Stimulated activated CD4-positive, alpha-beta T cell treated with anti-CD3 and anti-CD28 coated beads, Interleukin-12 subunit alpha, Interleukin-12 subunit beta, amount 100 ng/mL, for 48 hours (primary cell): ENCODE data around the gene LRWD1.
"Not testable (repeated sequence)": the region's sequence is repeated elsewhere in the genome, so short reads cannot be mapped to it uniquely, and the experiment has no call there.

Experiments
- DNase-seq, 3 donors: peaks; one replicate each; pipeline ENCODE4 v3.0.0-alpha.2; 2020; ENCODE audit warnings: low read depth in 2 of 3, low spot score in 1 of 3

The LRWD1 gene

DNA sequence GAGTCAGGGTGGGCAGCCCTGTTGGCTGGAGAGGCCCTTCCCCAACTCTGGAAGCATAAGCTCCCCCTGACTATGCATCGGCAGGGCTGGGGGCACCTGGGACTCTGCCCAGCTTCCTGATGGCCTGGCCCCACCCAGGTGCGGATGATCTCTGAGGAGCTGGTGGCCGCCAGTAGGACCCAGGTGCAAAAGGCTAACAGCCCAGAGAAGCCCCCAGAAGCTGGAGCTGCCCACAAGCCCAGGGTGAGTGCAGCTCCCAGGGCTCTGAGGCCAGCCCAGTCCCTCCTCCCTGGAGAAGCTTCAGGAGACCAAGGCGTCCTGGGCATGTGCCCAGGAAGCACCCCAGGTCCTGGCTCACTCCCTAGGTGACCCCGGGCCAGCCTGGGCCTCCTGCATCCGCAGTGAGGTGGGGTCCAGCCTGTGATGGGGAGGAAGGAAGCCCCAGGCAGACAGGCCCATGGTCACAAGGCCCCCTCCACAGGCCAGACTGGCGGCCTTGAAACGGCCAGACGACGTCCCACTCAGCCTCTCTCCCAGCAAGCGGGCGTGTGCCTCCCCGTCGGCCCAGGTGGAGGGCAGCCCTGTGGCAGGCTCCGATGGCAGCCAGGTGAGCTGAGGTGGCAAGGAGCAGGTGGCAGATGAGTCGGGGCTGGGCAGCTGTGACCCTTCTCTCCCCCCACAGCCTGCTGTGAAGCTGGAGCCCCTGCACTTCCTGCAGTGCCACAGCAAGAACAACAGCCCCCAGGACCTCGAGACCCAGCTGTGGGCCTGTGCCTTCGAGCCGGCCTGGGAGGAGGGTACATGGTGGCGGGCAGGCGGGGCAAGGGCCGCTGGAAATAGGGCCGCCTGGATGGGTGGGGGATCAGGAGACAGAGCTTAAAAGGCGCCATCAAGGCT lies 3.0 kb downstream of the LRWD1 start:
- no peak for DNase-seq

- no peak for DNase-seq
Observed at GRCh38 chr7:102468478-102469350, 3.9 kb downstream of the LRWD1 start.

- no peak for DNase-seq
Observed at GRCh38 chr7:102469351-102469971, 4.7 kb downstream of the LRWD1 start.

DNA sequence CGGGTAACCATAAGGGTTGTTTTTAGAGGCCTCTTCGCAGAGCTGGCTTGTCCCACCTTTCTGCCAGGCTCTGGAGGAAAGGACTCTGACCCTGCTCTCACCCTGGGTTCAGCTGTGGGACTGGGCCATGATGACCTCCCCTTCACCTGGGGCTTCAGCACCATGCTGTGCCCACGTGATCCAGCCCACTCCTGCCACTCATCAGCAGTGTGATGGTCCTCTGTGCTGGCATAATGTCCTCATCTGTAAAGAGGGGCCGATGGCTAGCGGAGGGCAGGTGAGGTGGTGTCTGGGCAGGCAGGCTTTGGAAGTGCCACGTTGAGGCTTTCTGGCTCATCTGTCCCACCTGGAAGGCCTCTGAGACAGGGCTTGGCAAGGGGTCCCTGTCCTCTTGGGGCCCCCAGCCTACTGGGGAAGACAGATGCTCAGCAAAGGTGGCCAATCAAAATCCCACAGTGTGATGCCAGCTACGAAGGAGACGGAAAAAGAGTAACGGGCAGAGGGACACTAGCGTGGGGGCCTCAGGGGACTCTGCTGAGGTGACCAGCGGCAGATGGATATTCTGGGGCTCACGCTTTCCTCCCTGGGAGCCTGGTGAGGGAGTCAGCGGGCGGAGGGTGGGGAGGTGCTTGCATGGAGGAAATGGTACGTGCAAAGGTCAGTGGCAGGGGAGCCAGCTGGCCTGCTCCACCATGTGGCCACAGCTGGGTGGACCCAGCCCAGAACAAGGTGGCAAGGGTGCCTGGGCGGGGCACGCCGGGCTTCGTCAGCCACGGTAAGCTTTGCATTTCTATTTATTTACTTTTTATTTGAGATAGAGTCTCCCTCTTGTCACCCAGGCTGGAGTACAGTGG lies 5.4 kb downstream of the LRWD1 start:
- DNase-seq = no peak

DNA sequence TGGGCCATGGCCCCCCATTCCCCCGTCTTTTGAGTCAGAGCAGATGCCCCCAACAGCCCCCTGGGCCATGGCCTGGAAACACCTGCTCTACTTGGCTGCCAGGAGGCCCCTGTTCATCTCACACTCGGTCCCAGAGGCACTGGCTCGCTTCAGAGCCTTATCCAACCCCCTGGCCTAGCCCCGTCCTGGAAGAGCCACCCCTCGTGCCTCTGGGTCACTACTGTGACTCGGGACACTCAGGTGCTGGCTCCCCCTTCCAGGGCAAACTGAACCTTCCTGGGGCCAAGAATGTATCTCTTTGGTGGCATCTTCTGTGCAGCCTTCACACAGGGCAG lies 7.0 kb downstream of the LRWD1 start:
- no peak for DNase-seq

DNA sequence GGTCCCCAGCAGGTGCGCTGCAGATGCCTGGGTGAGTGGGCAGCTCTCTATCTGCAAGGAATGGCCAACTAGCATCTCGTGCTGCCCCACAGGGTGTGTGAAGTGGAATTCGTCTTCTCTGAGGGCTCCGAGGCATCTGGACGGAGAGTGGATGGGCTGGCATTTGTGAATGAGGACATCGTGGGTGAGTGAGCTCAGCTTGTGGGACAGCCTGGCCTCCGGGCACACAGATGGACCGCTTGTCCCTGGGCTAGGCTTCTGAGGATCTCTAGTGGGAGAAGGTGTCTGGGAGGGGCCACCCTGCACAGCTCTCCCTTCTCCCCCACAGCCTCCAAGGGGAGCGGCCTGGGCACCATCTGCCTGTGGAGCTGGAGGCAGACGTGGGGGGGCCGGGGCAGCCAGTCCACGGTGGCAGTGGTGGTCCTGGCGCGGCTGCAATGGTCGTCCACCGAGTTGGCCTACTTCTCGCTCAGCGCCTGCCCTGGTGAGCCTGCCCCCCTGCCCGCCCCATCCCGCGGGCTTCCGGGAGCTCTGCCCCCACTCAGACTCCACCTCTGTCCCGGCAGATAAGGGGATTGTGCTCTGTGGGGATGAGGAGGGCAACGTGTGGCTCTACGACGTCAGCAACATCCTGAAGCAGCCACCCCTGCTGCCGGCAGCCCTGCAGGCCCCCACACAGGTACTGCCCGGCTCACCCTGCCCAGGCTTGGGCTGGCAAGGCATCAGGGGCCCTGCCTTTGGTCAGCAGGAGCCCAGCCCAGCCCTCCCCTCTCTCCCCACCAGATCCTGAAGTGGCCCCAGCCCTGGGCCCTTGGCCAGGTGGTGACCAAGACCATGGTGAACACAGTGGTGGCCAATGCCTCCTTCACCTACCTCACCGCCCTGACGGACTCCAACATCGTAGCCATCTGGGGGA lies 7.6 kb downstream of the LRWD1 start:
- no peak for DNase-seq

DNA sequence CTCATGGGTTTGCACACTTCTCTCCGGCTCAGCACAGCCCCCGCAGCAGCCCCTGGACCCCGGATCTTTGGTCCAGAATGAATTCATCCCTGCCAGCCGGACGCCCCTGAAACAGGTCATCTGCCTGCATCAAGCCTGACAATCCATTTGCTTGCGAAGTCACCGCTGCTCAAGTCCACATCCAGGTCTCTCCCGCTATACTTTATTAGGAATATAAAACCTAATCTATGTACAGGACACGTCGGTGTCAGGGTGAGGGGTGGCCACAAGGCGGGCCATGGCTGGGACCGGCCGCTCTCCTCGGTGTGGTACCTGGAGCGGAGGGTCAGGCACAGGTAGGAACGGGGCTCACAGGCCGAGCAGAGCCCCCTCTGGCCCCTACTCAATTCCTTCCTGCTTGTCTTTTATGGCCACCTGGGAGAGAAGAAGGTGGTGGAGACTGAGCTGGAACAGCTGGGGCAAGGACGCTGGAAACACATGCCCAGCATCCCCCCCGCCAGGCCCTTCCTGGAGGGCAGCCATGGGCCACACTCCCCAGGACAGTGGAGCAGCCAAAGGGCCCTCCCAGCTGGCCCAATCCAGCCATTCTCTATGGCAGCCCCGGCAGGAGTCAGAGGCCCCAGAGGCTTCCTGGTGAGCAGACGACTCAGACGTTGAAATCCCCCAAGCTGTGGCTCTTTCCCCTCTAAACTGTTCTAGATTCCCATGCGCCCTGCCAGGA lies 8.6 kb downstream of the LRWD1 start:
- no peak for DNase-seq

DNA sequence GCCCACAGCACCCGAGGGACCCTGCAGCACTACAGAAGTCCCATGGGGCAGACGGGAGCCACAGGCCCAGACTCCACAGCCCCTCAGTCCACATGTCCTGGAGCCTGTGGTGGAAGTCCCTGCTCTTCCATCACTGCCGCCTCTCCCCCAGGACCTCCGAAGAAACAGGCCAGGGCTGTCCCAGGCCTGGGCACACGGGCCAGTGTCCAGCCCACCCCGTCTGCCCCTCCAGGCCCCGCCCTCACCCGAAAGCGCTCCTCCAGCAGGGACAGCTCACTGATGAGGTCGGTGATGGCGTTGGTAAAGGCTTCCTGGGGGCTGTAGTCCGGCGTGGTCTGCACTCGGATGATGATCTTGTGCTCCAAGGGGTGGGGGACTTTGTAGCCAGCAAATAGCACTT lies 9.3 kb downstream of the LRWD1 start:
- DNase-seq = not testable (repeated sequence)

GRCh38 chr7:102474736-102475435 lies 10.1 kb downstream of the LRWD1 start:
- DNase-seq = not testable (repeated sequence)

- peak; percentile 74 to 100 (median 86) for DNase-seq
Observed at GRCh38 chr7:102478314-102479208, 13.8 kb downstream of the LRWD1 start, which contains the start of gene POLR2J. Gene POLR2J, minus strand, starts transcription at chr7:102478922. Its CDS starts 62 bp downstream, at chr7:102478860.

DNA sequence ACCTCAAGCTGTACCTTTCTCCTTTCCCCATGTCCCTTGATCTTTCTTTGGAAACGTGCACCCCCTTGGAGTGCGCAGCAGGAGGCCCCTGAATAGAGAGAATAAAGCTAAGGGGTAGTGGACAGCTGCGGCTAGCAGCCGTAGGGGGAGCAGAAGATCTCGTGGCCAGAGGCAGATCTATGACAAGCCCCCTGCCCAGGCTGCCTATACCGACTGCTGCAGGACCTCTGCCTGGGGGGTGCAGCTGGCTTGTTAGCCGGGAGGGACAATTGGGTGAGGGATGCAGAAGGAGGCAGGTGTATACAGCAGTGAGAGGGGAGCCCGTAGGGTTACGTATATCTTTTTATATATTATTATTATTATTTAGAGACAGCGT lies 14.4 kb downstream of the LRWD1 start:
- DNase-seq = not testable (repeated sequence)

DNA sequence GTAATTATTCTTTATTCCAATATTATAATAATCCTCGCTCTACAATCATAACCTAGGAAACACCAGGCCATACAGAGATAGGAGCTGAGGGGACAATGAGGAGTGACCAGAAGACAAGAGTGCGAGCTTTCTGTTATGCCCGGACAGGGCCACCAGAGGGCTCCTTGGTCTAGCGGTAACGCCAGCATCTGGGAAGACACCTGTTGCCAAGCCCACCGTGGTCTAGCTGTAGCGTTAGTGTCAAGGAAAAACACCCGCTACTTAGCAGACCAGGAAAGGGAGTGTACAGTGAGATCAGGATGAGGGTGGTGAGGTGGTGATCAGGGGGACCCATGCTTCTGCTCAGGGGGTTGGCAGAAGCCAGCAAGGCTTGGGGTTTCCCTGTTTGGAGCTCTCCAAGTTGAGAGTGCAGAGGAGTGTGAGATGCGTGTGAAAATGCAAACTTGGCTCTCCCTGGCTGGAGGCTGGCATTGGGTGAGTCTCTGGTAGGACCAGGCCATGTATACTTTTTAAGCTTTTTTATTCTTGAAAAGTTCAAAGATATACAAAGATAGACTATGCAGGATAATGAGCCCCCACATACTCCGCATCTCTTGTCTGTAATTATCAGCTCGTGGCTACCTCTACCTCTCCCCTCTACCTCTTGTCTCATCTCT lies 15.3 kb downstream of the LRWD1 start:
- not testable (repeated sequence) for DNase-seq

GRCh38 chr7:102481962-102482361 lies 17.2 kb downstream of the LRWD1 start:
- not testable (repeated sequence) for DNase-seq

GRCh38 chr7:102484317-102484716 lies 19.5 kb downstream of the LRWD1 start:
- not testable (repeated sequence) for DNase-seq

- peak in 2 of 3 donors; percentile 64 to 65 for DNase-seq
Observed at GRCh38 chr7:102490529-102491075, 25.8 kb downstream of the LRWD1 start.

- not testable (repeated sequence) for DNase-seq
Observed at GRCh38 chr7:102493220-102493935, 28.6 kb downstream of the LRWD1 start.
